ENCODE results near the gene TRUB1.

The TRUB1 gene

DNA sequence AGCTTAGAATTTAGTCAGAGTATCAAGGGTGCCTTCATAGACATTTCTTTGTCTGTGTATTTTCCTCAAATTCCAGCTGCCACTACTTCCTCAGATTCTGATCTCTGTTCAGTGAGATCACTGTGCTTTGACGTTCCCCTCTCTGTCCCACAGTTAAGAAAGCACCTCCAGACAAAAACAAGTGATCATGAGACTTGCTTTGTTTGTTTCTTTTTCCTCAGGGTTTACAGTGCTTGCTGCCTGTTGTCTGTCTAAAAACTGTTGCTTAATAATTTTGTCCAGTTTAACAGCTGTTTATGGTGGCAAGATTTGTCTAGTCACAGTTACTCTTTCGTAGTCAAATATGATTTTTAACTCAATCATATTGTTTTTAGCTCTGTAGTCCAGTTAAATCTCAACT is 29.1 kb downstream of the TRUB1 start:
- no peak overlapping the region for H3K27ac ChIP-seq (ENCODE audit: poor library complexity, severe bottlenecking)
- ATAC-seq (ENCODE audit: low read depth) (no peak), DNase-seq (ENCODE audit: low spot score) (no peak)
- H3K4me1 ChIP-seq (ENCODE audit: insufficient read depth, poor library complexity, severe bottlenecking), result no peaks in the 10 kb centered on the region
- H3K4me3 ChIP-seq (ENCODE audit: severe bottlenecking), result no peak overlapping the region
- H3K36me3 ChIP-seq (ENCODE audit: low read depth), result peaks cover 19% of the 10 kb centered on the region
- TF ChIP-seq, protein P1, sequence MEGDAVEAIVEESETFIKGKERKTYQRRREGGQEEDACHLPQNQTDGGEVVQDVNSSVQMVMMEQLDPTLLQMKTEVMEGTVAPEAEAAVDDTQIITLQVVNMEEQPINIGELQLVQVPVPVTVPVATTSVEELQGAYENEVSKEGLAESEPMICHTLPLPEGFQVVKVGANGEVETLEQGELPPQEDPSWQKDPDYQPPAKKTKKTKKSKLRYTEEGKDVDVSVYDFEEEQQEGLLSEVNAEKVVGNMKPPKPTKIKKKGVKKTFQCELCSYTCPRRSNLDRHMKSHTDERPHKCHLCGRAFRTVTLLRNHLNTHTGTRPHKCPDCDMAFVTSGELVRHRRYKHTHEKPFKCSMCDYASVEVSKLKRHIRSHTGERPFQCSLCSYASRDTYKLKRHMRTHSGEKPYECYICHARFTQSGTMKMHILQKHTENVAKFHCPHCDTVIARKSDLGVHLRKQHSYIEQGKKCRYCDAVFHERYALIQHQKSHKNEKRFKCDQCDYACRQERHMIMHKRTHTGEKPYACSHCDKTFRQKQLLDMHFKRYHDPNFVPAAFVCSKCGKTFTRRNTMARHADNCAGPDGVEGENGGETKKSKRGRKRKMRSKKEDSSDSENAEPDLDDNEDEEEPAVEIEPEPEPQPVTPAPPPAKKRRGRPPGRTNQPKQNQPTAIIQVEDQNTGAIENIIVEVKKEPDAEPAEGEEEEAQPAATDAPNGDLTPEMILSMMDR (IDR thresholded peaks at IDR 0.05; ENCODE audit: poor library complexity, severe bottlenecking), result no peak
- H3K9me3 ChIP-seq (ENCODE audit: severe bottlenecking), result no peaks in the 10 kb centered on the region
- H3K27me3 ChIP-seq (ENCODE audit: insufficient read depth, poor library complexity, severe bottlenecking), result no peaks in the 10 kb centered on the region

DNA sequence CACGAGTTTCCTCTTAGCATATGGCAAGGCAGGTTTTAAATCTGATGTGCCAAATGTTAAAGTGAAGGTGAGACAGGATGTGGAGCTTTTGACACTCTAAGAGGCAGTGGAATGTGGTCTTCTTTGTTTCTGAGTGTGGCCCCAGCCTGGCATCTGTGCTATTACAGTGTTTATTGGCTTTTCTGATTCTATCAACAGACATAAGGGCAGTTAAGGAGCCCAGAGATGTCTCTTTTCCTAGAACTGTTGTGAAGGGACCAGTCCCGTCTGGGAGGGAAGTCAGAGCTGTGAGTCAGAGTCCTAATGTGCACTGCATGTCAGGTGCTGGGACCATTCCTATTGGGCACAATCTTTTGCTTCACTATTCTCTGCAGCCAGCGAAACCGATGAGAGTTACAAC is 32.5 kb downstream of the TRUB1 start:
- Histone ChIP-seq H3K9me3 (ENCODE audit: severe bottlenecking) (no peaks in the 10 kb centered on the region), H3K4me3 (ENCODE audit: severe bottlenecking) (no peak overlapping the region), H3K27ac (ENCODE audit: poor library complexity, severe bottlenecking) (no peak overlapping the region), H3K27me3 (ENCODE audit: insufficient read depth, poor library complexity, severe bottlenecking) (no peaks in the 10 kb centered on the region), H3K36me3 (ENCODE audit: low read depth) (peaks cover 36% of the 10 kb centered on the region), H3K4me1 (ENCODE audit: insufficient read depth, poor library complexity, severe bottlenecking) (no peaks in the 10 kb centered on the region)
- DNase-seq (ENCODE audit: low spot score), result no peak
- ATAC-seq (ENCODE audit: low read depth), result 0 out of 3 replicates have a peak, but pooled peaks have one; percentile 29
- TF ChIP-seq, protein P1 (IDR thresholded peaks at IDR 0.05; ENCODE audit: poor library complexity, severe bottlenecking), result no peak

DNA sequence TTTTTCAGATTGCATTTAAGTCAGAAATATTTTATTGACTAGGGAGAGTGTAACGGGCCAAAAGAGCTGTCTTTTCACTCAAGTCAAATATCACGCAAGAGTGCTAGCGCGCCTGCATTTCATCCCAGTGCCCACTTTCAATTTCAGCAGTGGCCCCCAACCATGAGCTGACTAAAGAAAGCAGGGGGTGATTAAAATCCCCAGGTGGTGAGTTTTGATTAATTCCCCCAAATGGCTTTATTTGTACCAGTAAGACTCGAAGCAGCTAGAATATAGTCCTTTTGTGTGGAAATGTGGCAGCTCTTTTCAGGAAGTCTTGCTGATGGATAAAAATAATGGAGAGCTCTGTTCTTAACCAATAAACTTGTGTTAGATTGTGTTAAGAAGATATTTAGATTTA is 35.3 kb downstream of the TRUB1 start:
- ATAC-seq (ENCODE audit: low read depth), result no peak

DNA sequence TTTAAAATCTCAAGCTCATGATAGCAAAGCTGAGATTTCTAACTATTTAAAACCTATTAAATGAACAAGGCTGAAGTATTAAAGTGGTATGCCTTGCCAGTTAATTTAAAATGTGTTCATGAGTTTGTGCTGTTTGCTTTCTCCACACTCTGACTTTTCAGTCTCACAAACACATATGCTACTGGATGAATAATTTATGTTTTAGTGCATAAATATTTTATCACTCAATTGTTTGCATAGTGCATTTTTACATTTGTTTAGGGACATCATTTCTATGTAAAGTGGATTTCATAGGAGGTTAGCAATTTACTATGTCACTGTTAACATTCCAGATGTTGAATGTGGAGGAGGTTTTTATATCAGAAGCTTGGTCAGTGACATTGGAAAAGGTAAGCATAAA is 36.0 kb downstream of the TRUB1 start:
- DNase-seq (ENCODE audit: low spot score), result no peak
- TF ChIP-seq, protein P1 (IDR thresholded peaks at IDR 0.05; ENCODE audit: poor library complexity, severe bottlenecking), result no peak
- Histone ChIP-seq H3K36me3 (ENCODE audit: low read depth) (peaks cover 57% of the 10 kb centered on the region), H3K9me3 (ENCODE audit: severe bottlenecking) (no peaks in the 10 kb centered on the region), H3K4me1 (ENCODE audit: insufficient read depth, poor library complexity, severe bottlenecking) (no peaks in the 10 kb centered on the region), H3K4me3 (ENCODE audit: severe bottlenecking) (no peak overlapping the region), H3K27ac (ENCODE audit: poor library complexity, severe bottlenecking) (no peak overlapping the region), H3K27me3 (ENCODE audit: insufficient read depth, poor library complexity, severe bottlenecking) (no peaks in the 10 kb centered on the region)
- no peak for ATAC-seq (ENCODE audit: low read depth)

More for the DNA sequence above, 35.3 kb downstream of the TRUB1 start:
- Histone ChIP-seq H3K9me3 (ENCODE audit: severe bottlenecking) (no peaks in the 10 kb centered on the region), H3K4me1 (ENCODE audit: insufficient read depth, poor library complexity, severe bottlenecking) (no peaks in the 10 kb centered on the region), H3K27me3 (ENCODE audit: insufficient read depth, poor library complexity, severe bottlenecking) (no peaks in the 10 kb centered on the region), H3K27ac (ENCODE audit: poor library complexity, severe bottlenecking) (no peak overlapping the region), H3K4me3 (ENCODE audit: severe bottlenecking) (no peak overlapping the region), H3K36me3 (ENCODE audit: low read depth) (peaks cover 53% of the 10 kb centered on the region)
- TF ChIP-seq, protein P1 (IDR thresholded peaks at IDR 0.05; ENCODE audit: poor library complexity, severe bottlenecking), result no peak
- DNase-seq (ENCODE audit: low spot score), result no peak

DNA sequence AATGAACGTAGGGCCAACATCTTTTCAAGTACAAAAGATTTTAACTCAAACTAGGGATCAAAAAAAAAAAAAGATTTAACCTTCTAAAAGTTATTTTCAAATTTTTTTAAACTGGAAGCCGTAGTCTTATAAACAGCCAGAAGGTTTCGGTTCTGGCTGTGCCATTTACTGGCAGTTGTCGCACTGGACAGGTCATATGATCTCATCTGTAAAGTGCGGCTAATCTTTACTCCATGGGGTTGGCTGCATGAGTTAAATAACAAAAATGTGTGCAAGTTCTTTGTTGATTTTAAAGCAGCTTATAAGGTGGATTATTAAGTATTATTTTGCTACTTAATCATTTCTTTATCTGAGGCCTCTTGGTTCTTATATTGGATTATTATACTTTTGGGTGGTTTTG is 36.6 kb downstream of the TRUB1 start:
- Histone ChIP-seq H3K27ac (ENCODE audit: poor library complexity, severe bottlenecking) (no peak overlapping the region), H3K4me3 (ENCODE audit: severe bottlenecking) (no peak overlapping the region), H3K9me3 (ENCODE audit: severe bottlenecking) (no peaks in the 10 kb centered on the region), H3K36me3 (ENCODE audit: low read depth) (peaks cover 57% of the 10 kb centered on the region), H3K27me3 (ENCODE audit: insufficient read depth, poor library complexity, severe bottlenecking) (no peaks in the 10 kb centered on the region), H3K4me1 (ENCODE audit: insufficient read depth, poor library complexity, severe bottlenecking) (no peaks in the 10 kb centered on the region)
- DNase-seq (ENCODE audit: low spot score), result no peak
- TF ChIP-seq, protein P1 (IDR thresholded peaks at IDR 0.05; ENCODE audit: poor library complexity, severe bottlenecking), result no peak
- ATAC-seq (ENCODE audit: low read depth), result no peak

Measured in RWPE2 (cell line).